Measurements from ENCODE around the gene ZNF675. TPM values are rescaled to one million over a fixed set of nuclear protein-coding genes. Genes with fewer than 3 reads are reported as not detected.

ZNF675 gene
- total and polyA plus RNA-seq, 2 of the 13 experiments (the other 11 are each of a cell fraction or from before 2014, with no cell fraction given) = 3.1 to 12.8 TPM

DNA sequence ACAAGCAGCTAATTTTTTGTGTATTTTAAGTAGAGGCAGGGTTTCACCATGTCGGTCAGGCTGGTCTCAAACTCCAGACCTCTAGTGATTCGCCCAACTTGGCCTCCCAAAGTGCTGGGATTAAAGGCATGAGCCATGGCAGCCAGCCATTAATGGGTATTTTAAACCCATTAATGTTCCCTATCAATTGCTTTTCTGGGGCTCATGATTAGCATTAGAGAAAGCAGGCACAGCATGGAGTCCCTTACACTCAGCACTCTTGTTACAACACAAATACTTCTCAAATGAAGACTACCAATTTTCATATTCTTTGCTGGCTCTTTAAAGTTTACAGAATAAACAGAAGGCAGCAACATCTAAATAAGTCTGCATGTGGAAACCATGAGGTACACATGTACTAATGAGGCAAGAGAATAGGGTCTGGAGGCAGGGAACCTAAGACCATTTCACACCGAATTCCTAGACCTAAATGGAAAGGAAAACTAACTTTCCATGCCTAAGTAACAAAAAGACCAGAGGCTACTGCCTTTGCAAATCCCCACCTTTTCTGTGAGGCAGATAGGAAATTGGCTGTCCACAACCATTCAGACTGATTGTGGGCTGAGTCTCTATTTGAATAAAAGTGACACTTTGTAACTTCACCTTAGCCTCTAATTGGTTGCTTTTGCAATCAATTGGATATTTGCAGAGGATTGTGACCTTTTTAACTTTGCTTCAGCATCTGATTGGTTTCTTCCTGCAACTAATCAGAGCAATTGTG lies 21.2 kb downstream of the ZNF675 start:
- Histone ChIP-seq H3K36me3 (replicated peaks in 1 of 2; ENCODE audit: control insufficient read depth in 1 of 2, insufficient read depth in 2 of 2, low read length in 2 of 2) (peaks cover 2 to 15% of the 10 kb centered on the region in 2 experiments; a peak in 4 of 5 replicates), H3K4me2 (ENCODE audit: low read depth, low read length) (no peak overlapping the region), H3K27ac (ENCODE audit: extremely low read length, insufficient read depth, low read length) (no peak overlapping the region), H4K20me1 (ENCODE audit: insufficient read depth, low read length) (no peaks in the 10 kb centered on the region), H3K79me2 (ENCODE audit: insufficient read depth, low read length) (peaks cover 8% of the 10 kb centered on the region), H3K27me3 (ENCODE audit: control insufficient read depth in 1 of 2, insufficient read depth in 2 of 2, low read length in 2 of 2) (no peaks in the 10 kb centered on the region), H3K4me3 (replicated peaks in 1 of 3; ENCODE audit: insufficient read depth in 1 of 3, low read depth in 2 of 3, low read length in 3 of 3) (no peak overlapping the region), H2AFZ (ENCODE audit: low read length) (no peak overlapping the region), H3K4me1 (ENCODE audit: insufficient read depth, low read length) (no peaks in the 10 kb centered on the region), H3K9ac (ENCODE audit: insufficient read depth, low read depth, low read length) (no peak overlapping the region), H3K9me3 (ENCODE audit: low read length) (0 out of 2 replicates have a peak, but pooled peaks cover 10% of the 10 kb centered on the region)
- ChIA-PET CTCF (ENCODE audit: low intra/inter-chr PET ratio, low total read pairs) (no interaction called here), POLR2A (no interaction called here)
- FAIRE-seq = no peak
- no TSS peak for BruUV-seq (replicated peaks)
- in situ Hi-C loops (cut with HindIII; ENCODE audit: extremely low pct_ligation_motif_present, low pct_unique_long_range_greater_than_20kb) = no loop called here
- WGBS (ENCODE audit: low lambda C conversion rate) = 100% methylated on average over 1 of the region's 3 CpGs
- DNase-seq (ENCODE audit: low spot score) = no peak
- ATAC-seq = no peak
- intact Hi-C loops (cut with micrococcal nuclease; ENCODE audit: unreplicated experiment) = no loop called here
- TF ChIP-seq ZBTB14 (CRISPR knock-in tag; IDR thresholded peaks at IDR 0.05) (no peak), ATF7 (IDR thresholded peaks at IDR 0.05) (no peak), ATF7 (CRISPR knock-in tag; IDR thresholded peaks at IDR 0.05) (no peak), ZNF703 (CRISPR knock-in tag; IDR thresholded peaks at IDR 0.05; ENCODE audit: borderline replicate concordance) (no peak), NFRKB (IDR thresholded peaks at IDR 0.05) (no peak), ARID5B (CRISPR knock-in tag; IDR thresholded peaks at IDR 0.05) (no peak), REL (CRISPR knock-in tag; conservative IDR thresholded peaks at IDR 0.05) (no peak), ZNF333 (CRISPR knock-in tag; IDR thresholded peaks at IDR 0.05; ENCODE audit: borderline replicate concordance) (no peak), IKZF5 (CRISPR knock-in tag; IDR thresholded peaks at IDR 0.05) (no peak), SP4 (CRISPR knock-in tag; IDR thresholded peaks at IDR 0.05) (no peak), ZNF121 (CRISPR knock-in tag; IDR thresholded peaks at IDR 0.05) (no peak), ZBTB1 (CRISPR knock-in tag; IDR thresholded peaks at IDR 0.05; ENCODE audit: borderline replicate concordance) (no peak), ZBTB3 (CRISPR knock-in tag; IDR thresholded peaks at IDR 0.05; ENCODE audit: borderline replicate concordance, low read depth) (no peak), ZNF564 (CRISPR knock-in tag; IDR thresholded peaks at IDR 0.05) (no peak)
- TF ChIP-seq, protein P1, sequence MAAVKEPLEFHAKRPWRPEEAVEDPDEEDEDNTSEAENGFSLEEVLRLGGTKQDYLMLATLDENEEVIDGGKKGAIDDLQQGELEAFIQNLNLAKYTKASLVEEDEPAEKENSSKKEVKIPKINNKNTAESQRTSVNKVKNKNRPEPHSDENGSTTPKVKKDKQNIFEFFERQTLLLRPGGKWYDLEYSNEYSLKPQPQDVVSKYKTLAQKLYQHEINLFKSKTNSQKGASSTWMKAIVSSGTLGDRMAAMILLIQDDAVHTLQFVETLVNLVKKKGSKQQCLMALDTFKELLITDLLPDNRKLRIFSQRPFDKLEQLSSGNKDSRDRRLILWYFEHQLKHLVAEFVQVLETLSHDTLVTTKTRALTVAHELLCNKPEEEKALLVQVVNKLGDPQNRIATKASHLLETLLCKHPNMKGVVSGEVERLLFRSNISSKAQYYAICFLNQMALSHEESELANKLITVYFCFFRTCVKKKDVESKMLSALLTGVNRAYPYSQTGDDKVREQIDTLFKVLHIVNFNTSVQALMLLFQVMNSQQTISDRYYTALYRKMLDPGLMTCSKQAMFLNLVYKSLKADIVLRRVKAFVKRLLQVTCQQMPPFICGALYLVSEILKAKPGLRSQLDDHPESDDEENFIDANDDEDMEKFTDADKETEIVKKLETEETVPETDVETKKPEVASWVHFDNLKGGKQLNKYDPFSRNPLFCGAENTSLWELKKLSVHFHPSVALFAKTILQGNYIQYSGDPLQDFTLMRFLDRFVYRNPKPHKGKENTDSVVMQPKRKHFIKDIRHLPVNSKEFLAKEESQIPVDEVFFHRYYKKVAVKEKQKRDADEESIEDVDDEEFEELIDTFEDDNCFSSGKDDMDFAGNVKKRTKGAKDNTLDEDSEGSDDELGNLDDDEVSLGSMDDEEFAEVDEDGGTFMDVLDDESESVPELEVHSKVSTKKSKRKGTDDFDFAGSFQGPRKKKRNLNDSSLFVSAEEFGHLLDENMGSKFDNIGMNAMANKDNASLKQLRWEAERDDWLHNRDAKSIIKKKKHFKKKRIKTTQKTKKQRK (IDR thresholded peaks at IDR 0.05; ENCODE audit: low read length) = no peak

Measured in HepG2 (cell line).